HEK293T (cell line): ENCODE data around the gene TBC1D22A.

Experiments
- ARNT ChIP-seq: fragments of 450-650 bp; IDR thresholded peaks from 2 replicates; pipeline ENCODE4 v1.6.1; 2017; ENCODE audit warnings: mild to moderate bottlenecking
- CTBP1 ChIP-seq: fragments of 450-650 bp; IDR thresholded peaks from 2 replicates; pipeline ENCODE4 v1.6.1; 2016; ENCODE audit warnings: borderline replicate concordance
- ELF4 ChIP-seq: fragments of 450-650 bp; IDR thresholded peaks from 2 replicates; pipeline ENCODE4 v1.6.1; 2017; ENCODE audit warnings: antibody characterized with exemption
- FOXA1 ChIP-seq: fragments of 450-650 bp; IDR thresholded peaks from 2 replicates; pipeline ENCODE4 v1.6.1; 2016; ENCODE audit warnings: mild to moderate bottlenecking
- FOXK2 ChIP-seq: fragments of 450-650 bp; IDR thresholded peaks from 2 replicates; pipeline ENCODE4 v1.6.1; 2016; ENCODE audit warnings: mild to moderate bottlenecking
- FOXM1 ChIP-seq: fragments of 450-650 bp; IDR thresholded peaks from 2 replicates; pipeline ENCODE4 v1.6.1; 2017; ENCODE audit warnings: mild to moderate bottlenecking, borderline replicate concordance
- SP1 ChIP-seq: fragments of 450-650 bp; IDR thresholded peaks from 2 replicates; pipeline ENCODE4 v1.6.1; 2017
- SUZ12 ChIP-seq: fragments of 450-650 bp; IDR thresholded peaks from 2 replicates; pipeline ENCODE4 v1.6.1; 2016; ENCODE audit warnings: mild to moderate bottlenecking
- TARDBP ChIP-seq: fragments of 450-650 bp; IDR thresholded peaks from 2 replicates; pipeline ENCODE4 v1.6.1; 2016
- ZNF384 ChIP-seq: fragments of 450-650 bp; IDR thresholded peaks from 2 replicates; pipeline ENCODE4 v1.6.1; 2016

DNA sequence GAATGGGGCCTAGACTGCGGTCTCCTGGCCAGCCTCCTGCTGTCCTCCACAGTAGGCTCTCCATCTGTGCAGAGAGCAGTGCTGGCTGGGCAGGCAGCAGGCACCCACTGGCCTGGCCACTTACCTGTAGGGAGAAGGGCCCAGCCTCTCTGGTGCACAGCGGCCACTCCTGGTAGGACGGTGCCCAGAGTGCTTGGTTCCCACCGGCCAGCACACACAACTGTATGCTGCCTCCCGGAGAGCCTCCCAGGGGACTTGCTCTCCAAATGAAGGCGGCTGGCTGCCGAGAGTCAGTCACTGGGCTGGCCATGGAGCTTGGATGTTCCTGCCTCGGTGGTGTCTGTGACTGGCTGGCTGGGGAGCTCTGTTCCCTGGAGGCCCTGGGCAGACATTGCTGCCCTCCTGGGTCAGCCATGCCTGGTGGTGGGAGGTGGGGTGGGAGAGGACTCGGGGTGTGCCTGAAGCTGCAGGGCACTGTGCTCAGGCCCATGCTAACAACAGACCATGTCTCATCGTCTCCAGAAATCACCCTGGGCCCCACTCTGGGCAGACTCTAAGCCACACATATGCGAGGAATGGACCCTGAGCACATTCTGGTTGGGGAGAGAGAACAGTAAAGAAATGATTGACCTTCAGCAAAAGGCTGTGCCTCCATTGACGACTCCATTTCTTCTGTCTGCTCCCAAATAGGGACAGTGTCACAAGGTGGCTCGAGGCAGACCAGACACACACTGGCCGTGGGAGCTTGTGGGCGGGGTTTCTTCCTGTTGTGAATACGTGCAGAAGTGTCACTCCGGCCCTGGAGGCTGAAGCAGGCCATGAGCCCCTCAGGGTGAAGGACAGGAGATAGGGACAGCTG lies 350.8 kb downstream of the TBC1D22A start:
- TF ChIP-seq SUZ12 (no peak), FOXM1 (no peak), SP1 (no peak), TARDBP (no peak), FOXK2 (no peak), ZNF384 (no peak), FOXA1 (no peak), ARNT (no peak), CTBP1 (no peak), ELF4 (no peak)
